ENCODE data around the gene PTPRM. TPM values are rescaled to one million over a fixed set of nuclear protein-coding genes. Genes with fewer than 3 reads are reported as not detected.

Gene PTPRM
- total and polyA plus RNA-seq, 2 experiments from 2014 or later = 1.6 to 5.3 TPM

- no peak for TF ChIP-seq ZNF462 (CRISPR knock-in tag; IDR thresholded peaks at IDR 0.05)
Observed at GRCh38 chr18:8397034-8397433, 829.9 kb downstream of the PTPRM start (continued).

GRCh38 chr18:8399138-8399537 lies 832.0 kb downstream of the PTPRM start:
- no peak for DNase-seq (ENCODE audit: low spot score)
- Histone ChIP-seq H3K27ac (ENCODE audit: low read depth) (no peak overlapping the region), H3F3A (replicated peaks; ENCODE audit: low read depth) (no peaks in the 10 kb centered on the region), H3K79me2 (replicated peaks; ENCODE audit: insufficient read depth) (no peaks in the 10 kb centered on the region), H3K36me3 (ENCODE audit: insufficient read depth) (no peaks in the 10 kb centered on the region), H2AFZ (no peak overlapping the region; the same call in 1 of the 2 replicates), H3K4me3 (no peak overlapping the region), H3K9me2 (ENCODE audit: insufficient read depth) (peaks cover 5% of the 10 kb centered on the region), H4K20me1 (replicated peaks; ENCODE audit: insufficient read depth) (no peaks in the 10 kb centered on the region), H3K4me1 (ENCODE audit: insufficient read depth) (peaks cover 17% of the 10 kb centered on the region; the same call in 1 of the 2 replicates), H3K4me2 (no peak overlapping the region), H3K27me3 (ENCODE audit: insufficient read depth) (no peaks in the 10 kb centered on the region)
- no peaks in the 10 kb centered on the region for H3K9me3 Mint-ChIP-seq
- no peak overlapping the region for H3K4me3 Mint-ChIP-seq
- peaks cover 31% of the 10 kb centered on the region for H3K4me1 Mint-ChIP-seq
- ATAC-seq = no peak
- peaks cover 16% of the 10 kb centered on the region for H3K27me3 Mint-ChIP-seq (ENCODE audit: insufficient read depth, low read depth, poor library complexity)
- no peaks in the 10 kb centered on the region for H3K36me3 Mint-ChIP-seq (ENCODE audit: low read depth)
- no peak overlapping the region for H3K27ac Mint-ChIP-seq
- TF ChIP-seq ZNF331 (CRISPR knock-in tag; IDR thresholded peaks at IDR 0.05; ENCODE audit: low read depth) (no peak), ZNF114 (CRISPR knock-in tag; IDR thresholded peaks at IDR 0.05) (no peak), ETS1 (IDR thresholded peaks at IDR 0.05) (no peak), CREB1 (CRISPR knock-in tag; IDR thresholded peaks at IDR 0.05; ENCODE audit: low read depth) (no peak), JUNB (IDR thresholded peaks at IDR 0.05; ENCODE audit: unreplicated experiment) (no peak), REST (IDR thresholded peaks at IDR 0.05; ENCODE audit: unreplicated experiment) (no peak), NANOG (IDR thresholded peaks at IDR 0.05; ENCODE audit: borderline replicate concordance) (no peak), CTCF (conservative IDR thresholded peaks at IDR 0.05; ENCODE audit: low read depth in 2 of 2) (no peak), EZH2phosphoT487 (IDR thresholded peaks at IDR 0.05; ENCODE audit: unreplicated experiment) (no peak), POLR2AphosphoS5 (IDR thresholded peaks at IDR 0.05; ENCODE audit: low read depth) (no peak), EZH2 (IDR thresholded peaks at IDR 0.05; ENCODE audit: low read depth, unreplicated experiment) (no peak)
